Measurements from ENCODE around the gene APOA4. TPM values are rescaled to one million over a fixed set of nuclear protein-coding genes. Genes with fewer than 3 reads are reported as not detected.

Gene APOA4
- total and polyA plus RNA-seq, 9 of the 15 experiments (the other 6 are each of a cell fraction or from before 2014, with no cell fraction given): 0.07 TPM; not detected in 8

DNA sequence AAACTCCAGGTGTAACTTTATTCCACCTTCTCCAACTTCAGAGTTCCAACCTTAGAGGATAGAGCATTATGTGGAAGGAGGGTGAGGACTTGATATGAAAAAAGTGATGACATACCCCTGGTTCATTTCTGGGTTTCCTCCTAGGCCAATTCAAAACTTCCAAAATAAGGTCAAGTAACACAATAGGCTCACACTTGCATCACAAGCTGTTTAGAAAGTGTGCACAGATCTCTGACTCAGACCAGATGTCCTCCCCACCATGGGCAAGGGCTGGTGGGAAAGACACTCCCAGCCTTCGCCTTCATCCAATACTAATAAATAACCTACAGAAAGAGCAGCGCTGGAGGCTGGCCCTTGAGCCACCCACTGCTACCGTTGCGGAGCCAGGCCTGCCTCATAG is 44.5 kb downstream of the APOA4 start:
- Histone ChIP-seq H3K4me3 (no peak overlapping the region), H3K4me2 (ENCODE audit: insufficient read depth, low read length) (no peak overlapping the region), H3K4me1 (replicated peaks in 1 of 2; ENCODE audit: control insufficient read depth in 2 of 2, insufficient read depth in 2 of 2, low read length in 2 of 2) (peaks cover 5 to 32% of the 10 kb centered on the region in 2 experiments; a peak in 3 of 5 replicates), H3K9ac (ENCODE audit: insufficient read depth in 1 of 2, low read depth in 2 of 2, low read length in 2 of 2) (no peak overlapping the region), H3K27ac (ENCODE audit: extremely low read depth, low read depth, low read length) (no peak overlapping the region), H3K79me2 (ENCODE audit: control insufficient read depth, insufficient read depth, low read length) (no peaks in the 10 kb centered on the region; the same call in 2 of the 3 replicates), H3K27me3 (ENCODE audit: control insufficient read depth in 2 of 2, insufficient read depth in 2 of 2, low read length in 2 of 2) (no peaks in the 10 kb centered on the region), H2AFZ (ENCODE audit: low read depth, low read length) (no peak overlapping the region), H3K36me3 (ENCODE audit: control insufficient read depth, insufficient read depth, low read length) (peaks cover 72% of the 10 kb centered on the region), H4K20me1 (replicated peaks; ENCODE audit: control insufficient read depth, insufficient read depth, low read length) (peaks cover 5% of the 10 kb centered on the region; the same call in 1 of the 2 replicates), H3K9me3 (replicated peaks; ENCODE audit: control insufficient read depth, insufficient read depth, low read depth, low read length) (no peaks in the 10 kb centered on the region), H3K9me1 (ENCODE audit: control insufficient read depth, insufficient read depth, low read length) (peaks cover 6% of the 10 kb centered on the region)
- TSS peak; percentile 20 for BruUV-seq (replicated peaks)
- intact Hi-C loops (cut with micrococcal nuclease) (no loop called here), in situ Hi-C loops (cut with MboI) (no loop called here)
- TF ChIP-seq MTA3 (IDR thresholded peaks at IDR 0.05; ENCODE audit: borderline replicate concordance) (no peak), SMARCA4 (IDR thresholded peaks at IDR 0.05) (no peak), MAFK (IDR thresholded peaks at IDR 0.05; ENCODE audit: low read length) (no peak), CHD2 (IDR thresholded peaks at IDR 0.05; ENCODE audit: low read depth, low read length) (no peak), POLR2AphosphoS2 (IDR thresholded peaks at IDR 0.05; ENCODE audit: low read length) (no peak), TARDBP (IDR thresholded peaks at IDR 0.05) (no peak), ILF3 (IDR thresholded peaks at IDR 0.05; ENCODE audit: borderline replicate concordance) (no peak), MEIS2 (IDR thresholded peaks at IDR 0.05; ENCODE audit: partially characterized antibody) (no peak)
- TF ChIP-seq, protein P1, sequence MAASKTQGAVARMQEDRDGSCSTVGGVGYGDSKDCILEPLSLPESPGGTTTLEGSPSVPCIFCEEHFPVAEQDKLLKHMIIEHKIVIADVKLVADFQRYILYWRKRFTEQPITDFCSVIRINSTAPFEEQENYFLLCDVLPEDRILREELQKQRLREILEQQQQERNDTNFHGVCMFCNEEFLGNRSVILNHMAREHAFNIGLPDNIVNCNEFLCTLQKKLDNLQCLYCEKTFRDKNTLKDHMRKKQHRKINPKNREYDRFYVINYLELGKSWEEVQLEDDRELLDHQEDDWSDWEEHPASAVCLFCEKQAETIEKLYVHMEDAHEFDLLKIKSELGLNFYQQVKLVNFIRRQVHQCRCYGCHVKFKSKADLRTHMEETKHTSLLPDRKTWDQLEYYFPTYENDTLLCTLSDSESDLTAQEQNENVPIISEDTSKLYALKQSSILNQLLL (CRISPR knock-in tag; IDR thresholded peaks at IDR 0.05; ENCODE audit: borderline replicate concordance): no peak
- TF ChIP-seq, protein P2, sequence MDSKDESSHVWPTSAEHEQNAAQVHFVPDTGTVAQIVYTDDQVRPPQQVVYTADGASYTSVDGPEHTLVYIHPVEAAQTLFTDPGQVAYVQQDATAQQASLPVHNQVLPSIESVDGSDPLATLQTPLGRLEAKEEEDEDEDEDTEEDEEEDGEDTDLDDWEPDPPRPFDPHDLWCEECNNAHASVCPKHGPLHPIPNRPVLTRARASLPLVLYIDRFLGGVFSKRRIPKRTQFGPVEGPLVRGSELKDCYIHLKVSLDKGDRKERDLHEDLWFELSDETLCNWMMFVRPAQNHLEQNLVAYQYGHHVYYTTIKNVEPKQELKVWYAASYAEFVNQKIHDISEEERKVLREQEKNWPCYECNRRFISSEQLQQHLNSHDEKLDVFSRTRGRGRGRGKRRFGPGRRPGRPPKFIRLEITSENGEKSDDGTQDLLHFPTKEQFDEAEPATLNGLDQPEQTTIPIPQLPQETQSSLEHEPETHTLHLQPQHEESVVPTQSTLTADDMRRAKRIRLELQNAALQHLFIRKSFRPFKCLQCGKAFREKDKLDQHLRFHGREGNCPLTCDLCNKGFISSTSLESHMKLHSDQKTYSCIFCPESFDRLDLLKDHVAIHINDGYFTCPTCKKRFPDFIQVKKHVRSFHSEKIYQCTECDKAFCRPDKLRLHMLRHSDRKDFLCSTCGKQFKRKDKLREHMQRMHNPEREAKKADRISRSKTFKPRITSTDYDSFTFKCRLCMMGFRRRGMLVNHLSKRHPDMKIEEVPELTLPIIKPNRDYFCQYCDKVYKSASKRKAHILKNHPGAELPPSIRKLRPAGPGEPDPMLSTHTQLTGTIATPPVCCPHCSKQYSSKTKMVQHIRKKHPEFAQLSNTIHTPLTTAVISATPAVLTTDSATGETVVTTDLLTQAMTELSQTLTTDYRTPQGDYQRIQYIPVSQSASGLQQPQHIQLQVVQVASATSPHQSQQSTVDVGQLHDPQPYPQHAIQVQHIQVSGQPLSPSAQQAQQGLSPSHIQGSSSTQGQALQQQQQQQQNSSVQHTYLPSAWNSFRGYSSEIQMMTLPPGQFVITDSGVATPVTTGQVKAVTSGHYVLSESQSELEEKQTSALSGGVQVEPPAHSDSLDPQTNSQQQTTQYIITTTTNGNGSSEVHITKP (IDR thresholded peaks at IDR 0.05; ENCODE audit: partially characterized antibody): no peak
- TF ChIP-seq, protein P3, sequence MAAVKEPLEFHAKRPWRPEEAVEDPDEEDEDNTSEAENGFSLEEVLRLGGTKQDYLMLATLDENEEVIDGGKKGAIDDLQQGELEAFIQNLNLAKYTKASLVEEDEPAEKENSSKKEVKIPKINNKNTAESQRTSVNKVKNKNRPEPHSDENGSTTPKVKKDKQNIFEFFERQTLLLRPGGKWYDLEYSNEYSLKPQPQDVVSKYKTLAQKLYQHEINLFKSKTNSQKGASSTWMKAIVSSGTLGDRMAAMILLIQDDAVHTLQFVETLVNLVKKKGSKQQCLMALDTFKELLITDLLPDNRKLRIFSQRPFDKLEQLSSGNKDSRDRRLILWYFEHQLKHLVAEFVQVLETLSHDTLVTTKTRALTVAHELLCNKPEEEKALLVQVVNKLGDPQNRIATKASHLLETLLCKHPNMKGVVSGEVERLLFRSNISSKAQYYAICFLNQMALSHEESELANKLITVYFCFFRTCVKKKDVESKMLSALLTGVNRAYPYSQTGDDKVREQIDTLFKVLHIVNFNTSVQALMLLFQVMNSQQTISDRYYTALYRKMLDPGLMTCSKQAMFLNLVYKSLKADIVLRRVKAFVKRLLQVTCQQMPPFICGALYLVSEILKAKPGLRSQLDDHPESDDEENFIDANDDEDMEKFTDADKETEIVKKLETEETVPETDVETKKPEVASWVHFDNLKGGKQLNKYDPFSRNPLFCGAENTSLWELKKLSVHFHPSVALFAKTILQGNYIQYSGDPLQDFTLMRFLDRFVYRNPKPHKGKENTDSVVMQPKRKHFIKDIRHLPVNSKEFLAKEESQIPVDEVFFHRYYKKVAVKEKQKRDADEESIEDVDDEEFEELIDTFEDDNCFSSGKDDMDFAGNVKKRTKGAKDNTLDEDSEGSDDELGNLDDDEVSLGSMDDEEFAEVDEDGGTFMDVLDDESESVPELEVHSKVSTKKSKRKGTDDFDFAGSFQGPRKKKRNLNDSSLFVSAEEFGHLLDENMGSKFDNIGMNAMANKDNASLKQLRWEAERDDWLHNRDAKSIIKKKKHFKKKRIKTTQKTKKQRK (IDR thresholded peaks at IDR 0.05; ENCODE audit: borderline replicate concordance, low read depth, low read length): no peak
- TF ChIP-seq, protein P4, sequence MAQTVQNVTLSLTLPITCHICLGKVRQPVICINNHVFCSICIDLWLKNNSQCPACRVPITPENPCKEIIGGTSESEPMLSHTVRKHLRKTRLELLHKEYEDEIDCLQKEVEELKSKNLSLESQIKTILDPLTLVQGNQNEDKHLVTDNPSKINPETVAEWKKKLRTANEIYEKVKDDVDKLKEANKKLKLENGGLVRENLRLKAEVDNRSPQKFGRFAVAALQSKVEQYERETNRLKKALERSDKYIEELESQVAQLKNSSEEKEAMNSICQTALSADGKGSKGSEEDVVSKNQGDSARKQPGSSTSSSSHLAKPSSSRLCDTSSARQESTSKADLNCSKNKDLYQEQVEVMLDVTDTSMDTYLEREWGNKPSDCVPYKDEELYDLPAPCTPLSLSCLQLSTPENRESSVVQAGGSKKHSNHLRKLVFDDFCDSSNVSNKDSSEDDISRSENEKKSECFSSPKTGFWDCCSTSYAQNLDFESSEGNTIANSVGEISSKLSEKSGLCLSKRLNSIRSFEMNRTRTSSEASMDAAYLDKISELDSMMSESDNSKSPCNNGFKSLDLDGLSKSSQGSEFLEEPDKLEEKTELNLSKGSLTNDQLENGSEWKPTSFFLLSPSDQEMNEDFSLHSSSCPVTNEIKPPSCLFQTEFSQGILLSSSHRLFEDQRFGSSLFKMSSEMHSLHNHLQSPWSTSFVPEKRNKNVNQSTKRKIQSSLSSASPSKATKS (CRISPR knock-in tag; IDR thresholded peaks at IDR 0.05): no peak
- WGBS (ENCODE audit: insufficient coverage, low coverage, missing lambda C conversion rate): 98% methylated on average over 4 of the region's 4 CpGs
- POLR2A ChIA-PET: interaction anchor here (2.5 kb wide), 1 partner anchor 9 kb away, joined by 15 read pairs; the partner anchor contains the start of gene ZPR1
- CTCF ChIA-PET (ENCODE audit: low intra/inter-chr PET ratio): no interaction called here
- ATAC-seq (no peak), FAIRE-seq (no peak), DNase-seq (ENCODE audit: extremely low read depth in 1 of 4, low spot score in 3 of 4) (no peak)
